NCI-H446 treated with DMSO at 0.1 percent for 48 hours (cell line): ENCODE results near the gene AARS2.
A peak's percentile ranks its signal among the peaks of the same experiment; 100 is the strongest.

Experiments used
- DNase-seq: peaks from one replicate; lab custom pipeline; 2025; lab: John Stamatoyannopoulos, UW

Gene AARS2

DNA sequence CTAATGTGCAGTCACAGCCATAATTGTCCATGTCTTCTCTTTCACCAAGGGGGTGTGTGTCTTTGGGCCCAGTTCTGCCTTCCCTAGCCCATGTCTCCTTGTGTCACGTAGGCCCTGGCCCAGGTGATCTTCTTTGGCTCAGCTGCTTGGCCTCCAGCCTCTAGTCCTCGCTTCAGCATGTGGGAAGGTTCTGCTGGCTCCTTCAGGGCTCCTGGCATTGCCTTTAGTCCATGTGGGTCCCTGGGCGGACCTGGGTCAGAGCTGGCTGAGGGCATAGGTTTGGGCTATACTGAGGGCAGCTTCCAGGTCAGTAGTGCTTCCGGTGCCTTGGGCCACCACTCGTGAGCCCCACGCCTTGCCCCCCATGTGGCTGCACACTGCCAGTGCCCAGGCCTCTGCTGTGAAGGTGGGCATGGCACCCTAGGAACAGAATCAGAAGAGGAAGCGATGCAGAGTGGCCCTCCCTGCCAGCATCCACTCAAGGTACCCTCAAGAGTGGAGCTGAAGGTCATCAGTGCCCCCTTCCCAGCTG, 12.8 kb downstream of the AARS2 start:
- no peak for DNase-seq

DNA sequence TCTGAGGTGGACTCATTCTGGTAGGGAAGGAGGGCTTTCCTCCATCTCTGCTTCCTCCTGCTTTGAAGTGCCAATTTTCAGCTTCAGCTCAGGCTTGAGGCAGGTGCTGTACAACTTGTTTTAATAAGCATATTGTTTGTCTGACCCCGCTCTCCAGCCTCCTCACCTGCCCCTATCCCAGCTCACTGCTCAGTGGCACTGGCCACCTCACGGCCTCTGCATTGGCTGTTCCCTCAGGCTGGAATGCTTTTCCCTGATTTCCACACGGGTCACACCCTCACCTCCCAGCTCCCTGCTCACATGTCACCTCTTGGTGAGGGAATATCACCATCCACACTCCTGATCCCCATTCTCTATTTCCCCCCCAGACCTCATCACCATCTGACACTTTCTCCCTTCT, 14.3 kb downstream of the AARS2 start:
- DNase-seq = no peak

- DNase-seq = no peak
These were observed 14.9 kb downstream of the AARS2 start for GRCh38 chr6:44298055-44298803.

DNA sequence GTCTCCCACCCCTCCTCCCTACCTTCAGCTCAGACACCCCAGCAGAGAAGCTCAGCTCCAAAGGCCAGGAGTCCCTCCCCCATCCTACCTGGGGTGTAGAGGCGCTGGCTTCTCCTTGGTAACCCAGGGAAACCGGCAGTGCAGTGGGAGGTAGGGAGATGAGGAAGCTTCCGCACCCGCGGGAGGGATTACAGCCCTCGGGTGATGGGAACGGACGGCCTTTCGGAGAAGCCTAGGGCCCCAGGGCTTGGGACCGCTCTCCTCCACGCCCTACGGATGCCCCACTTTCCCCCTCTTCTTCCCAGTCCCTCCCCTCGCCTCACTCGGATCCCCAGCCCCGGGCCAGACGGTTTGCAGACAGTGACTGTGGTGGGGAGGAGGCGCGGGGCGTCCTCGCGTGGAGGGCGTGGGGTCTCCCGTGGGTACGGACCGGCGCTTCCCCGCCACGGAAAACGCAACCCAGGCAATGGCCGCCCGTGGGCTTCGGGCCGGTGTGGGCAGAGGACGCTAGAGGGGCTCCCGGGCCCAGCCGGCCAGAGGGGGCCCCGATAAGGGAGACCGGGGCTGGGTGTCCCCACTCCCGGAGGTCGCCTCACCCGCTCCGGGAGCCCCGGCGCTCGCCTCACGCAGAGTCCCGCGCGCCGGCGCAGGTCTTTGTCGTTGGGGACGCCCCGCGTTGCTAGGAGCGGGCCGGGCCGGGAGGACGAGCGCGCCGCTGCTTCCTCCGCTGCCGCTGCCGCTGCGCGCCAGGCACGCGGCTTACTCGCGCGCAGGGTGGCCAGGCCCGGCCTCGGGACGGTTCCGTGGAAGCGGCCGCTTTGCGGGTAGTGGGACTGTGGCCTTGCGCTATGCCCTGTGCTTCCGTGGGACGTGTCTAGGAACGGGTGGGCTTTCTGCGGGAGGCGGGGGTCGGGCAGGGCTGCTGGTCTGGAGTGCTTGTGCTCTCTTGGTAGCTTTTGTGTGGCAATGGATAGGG, 15.8 kb downstream of the AARS2 start:
- DNase-seq = no peak

DNA sequence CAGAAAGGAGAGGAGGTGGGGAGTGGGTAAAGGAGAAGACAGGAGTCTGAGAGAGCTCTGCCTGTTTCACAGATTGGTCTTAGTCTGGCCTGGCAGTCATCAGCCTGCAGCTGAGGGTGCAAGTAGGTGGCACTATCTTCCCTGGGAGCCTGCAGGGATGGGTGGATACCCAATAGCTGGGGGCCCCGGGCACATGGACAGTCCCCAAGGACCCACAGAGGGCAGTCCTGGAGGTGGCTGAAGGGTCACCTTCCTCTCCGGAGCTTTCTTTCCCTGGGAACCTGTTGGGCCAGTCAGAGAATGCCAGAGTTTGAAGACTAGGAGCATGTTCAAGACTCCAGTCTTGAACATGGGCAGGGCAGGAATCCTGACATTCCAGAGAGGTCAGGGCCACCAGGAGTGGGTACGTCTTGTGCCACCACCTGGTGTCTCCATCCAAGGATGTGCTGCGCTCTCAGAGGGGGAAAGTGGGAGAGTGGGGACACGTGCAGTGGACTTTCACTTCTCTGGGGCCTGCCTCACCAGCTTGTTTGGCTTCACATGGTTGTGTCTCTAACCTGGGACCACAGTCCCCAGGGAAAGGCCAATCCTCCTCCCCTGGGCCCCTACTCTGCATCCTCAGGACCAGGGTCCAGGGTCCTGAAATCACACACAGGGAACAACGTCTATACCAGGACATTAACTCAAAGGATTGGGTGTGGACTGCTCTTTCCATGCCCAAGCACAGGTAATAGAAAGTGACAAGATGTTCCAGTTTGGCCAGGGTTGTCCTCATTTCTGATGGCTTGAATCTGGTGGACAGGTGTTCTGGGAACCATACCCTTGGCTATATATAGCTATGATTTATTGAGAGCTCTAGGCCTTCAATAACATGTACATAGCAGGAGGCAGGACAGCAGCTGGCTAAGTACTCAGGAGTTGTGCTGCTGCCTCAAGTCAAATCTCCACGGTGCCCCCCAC, 18.0 kb downstream of the AARS2 start:
- DNase-seq = no peak

DNA sequence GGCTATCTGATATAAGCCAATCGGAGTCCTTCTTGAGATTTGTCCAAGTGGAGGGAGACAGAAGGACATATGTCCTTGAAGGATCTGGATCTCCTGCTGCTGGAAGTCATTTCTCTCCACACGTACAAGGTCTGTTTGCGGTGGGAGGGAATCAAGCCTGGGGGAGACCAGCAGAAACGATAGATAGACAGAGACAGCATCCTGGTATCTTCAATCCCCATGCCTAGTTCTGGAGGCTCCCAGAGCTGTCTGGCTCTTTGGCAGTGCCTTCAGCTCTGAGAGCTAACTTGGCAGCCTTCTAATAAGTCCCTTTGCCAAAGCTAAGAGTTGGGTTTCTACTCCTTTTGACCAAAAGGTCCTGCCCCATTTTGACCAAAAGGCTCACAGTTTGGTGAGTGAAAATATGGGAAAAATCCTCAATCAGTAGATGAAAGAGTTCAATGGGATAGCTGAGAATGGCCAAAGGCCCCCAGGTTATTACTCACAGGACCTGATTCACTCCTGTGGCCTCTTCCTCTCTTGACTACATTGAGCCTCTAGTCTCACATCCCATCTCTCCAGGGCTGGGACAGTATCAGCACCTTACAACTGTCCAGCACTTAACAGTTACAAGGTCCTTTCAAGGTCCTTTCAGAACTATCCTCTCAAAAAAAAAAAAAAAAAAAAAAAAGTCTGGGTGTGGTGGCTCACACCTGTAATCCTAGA, 20.3 kb downstream of the AARS2 start:
- DNase-seq = peak; percentile 7

GRCh38 chr6:44291841-44292240, 21.3 kb downstream of the AARS2 start:
- no peak for DNase-seq

- peak; percentile 73 for DNase-seq
These were observed 23.4 kb downstream of the AARS2 start for GRCh38 chr6:44289726-44290260.

DNA sequence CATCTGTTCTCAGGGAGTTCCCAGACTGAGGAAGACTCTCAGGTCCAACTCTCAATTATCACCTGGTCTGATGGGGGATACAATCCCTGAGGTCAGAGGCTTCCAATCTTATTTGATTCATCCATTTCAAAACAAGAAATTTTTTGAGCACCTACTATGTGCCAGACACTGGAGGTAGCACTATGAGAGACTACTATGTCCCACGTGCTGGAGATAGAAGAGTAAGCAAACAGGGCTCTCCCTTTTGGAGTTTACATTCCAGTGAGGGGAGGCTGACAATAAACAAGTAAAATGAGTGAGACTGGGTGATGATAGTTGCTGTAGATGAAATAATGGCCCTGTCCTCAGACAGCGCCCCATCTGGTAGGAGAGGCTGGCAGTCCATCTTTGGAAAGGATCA, 26.4 kb downstream of the AARS2 start:
- DNase-seq = no peak

- DNase-seq = no peak
These were observed 26.9 kb downstream of the AARS2 start for GRCh38 chr6:44286285-44286565.

- no peak for DNase-seq
These were observed 27.4 kb downstream of the AARS2 start for GRCh38 chr6:44285552-44286284.

GRCh38 chr6:44284867-44285266, 28.3 kb downstream of the AARS2 start:
- DNase-seq = no peak

DNA sequence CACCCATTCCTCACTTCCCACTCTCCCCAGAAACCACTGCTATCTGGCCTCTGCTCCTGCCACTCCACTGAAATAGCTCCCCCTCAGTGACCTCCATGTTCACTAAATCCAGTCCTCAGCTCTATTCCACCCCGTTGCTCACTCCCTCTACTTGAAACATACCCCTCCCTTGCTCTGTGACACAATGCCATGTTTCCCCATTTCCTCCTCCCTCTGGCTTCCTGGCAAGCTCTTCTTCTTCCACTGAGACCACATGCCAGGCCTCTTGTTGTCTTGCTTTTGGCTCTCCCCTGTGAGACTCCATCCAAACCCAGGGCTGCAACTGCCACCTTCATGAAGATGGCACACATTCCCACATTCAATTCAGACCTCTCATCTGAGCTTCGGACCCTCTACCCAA, 29.0 kb downstream of the AARS2 start:
- DNase-seq = peak; percentile 38

DNA sequence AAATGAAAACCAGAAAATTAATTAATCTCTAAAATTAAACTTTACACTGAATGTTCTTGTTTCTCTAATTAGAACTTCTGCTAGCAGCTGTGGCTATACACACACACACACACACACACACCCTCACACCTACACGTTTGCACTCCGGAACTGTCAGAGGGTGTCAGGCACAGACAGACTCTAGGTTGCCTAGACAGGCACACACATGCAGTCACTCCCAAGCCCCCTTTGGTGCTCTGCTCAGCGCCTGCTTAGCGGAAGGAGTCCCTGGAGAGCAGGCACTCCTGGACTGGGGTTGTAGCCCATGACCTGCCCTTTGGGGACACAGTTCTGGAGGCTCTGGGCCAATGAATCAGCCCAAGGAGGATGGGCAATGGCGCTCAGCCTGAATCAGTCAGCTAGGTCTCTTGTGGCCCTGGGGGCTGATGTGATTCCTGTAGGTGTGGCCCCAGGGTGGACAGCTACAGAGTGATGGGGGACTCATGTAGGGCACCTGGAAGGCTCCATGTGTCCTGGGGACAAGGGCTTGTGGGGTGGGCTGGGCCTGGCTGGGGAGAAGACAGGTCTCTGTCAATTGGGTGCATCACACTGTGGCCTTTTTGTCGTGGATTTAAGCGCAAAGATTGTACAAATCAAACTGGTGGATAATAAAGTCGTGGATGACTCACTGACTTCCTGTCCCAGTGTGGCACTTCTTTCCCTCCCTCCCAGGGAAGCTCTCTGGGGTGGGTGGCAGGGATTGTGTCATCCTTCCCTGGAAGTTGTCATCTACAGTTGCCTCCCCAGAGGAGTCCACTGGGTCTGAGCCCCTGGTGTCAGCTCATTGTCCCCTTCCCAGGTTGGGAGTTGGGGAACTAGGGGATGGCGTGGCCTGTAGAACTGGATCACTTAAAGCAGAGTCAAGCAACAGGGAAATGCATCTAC, 34.1 kb downstream of the AARS2 start:
- no peak for DNase-seq

DNA sequence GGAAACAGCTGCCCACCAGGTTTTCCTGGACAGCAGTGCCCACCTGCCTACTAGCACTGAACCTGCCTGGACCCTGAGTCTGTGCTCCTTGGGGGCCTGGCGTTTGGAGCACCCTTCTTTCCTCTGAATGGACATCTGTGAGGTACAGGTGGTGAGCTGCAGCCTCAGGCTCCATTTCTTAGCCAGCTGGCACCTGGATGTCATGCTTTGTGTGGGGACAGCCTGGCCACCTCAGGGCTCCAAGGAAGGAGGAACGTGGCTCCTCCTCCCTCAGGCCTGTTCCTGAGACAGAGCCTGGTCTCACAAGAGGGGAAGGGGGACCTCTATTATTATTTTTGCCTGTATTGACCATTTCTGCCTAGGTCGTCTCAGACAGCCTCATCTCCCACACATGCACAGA, 34.8 kb downstream of the AARS2 start:
- no peak for DNase-seq

- DNase-seq = no peak
These were observed 35.4 kb downstream of the AARS2 start for GRCh38 chr6:44277763-44278162.

DNA sequence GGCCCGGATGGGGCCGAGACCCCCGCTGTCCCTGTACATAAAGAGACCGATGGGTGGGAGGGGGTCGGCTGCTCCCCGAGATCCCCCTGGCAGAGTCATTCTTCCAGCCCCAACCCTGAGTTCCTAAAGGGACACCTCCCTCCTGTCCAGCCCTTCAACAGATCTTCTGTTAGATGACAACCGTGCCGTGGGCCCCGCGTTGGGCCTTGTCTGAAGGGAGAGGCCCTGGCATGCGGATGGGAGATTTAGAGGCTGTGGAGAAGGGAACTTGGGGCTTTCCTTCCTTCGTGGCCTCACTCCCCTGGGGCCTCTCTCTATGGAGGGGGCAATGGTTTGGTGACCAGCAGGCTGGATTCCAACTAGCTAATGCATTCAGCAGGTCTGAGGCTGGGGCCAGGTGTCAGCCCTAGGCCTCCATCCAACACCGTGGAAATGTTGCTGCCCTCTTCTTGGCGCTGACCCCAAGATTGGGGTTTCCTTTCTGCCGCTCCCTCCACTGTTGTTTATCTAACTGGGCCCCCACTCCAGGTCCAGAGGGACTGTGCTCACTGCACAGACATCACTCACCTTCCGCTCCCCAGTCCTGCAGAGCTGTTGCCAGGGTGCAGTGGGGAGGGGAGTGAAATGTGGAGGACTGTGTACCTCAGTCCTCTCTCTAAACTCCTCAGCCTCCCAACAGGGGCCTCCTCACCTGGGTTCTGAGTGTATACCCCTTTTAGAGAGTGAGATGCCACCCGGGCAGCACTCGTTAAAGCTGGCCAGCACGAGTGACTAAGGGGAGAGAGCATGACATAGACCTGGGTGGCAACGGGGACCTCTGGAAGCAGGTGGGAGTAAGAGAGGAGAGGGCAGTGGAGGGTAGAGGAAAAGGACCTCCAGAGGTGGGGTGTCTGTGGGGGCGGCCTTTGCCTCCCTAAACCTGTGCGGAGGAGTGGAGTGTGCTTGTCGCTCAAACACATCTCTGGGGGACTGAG, 36.2 kb downstream of the AARS2 start:
- no peak for DNase-seq
